ENCODE data around the gene FGF19. TPM values are rescaled to one million over a fixed set of nuclear protein-coding genes. Genes with fewer than 3 reads are reported as not detected.

FGF19 gene
- total and polyA plus RNA-seq, 2 experiments from 2014 or later = not detected

DNA sequence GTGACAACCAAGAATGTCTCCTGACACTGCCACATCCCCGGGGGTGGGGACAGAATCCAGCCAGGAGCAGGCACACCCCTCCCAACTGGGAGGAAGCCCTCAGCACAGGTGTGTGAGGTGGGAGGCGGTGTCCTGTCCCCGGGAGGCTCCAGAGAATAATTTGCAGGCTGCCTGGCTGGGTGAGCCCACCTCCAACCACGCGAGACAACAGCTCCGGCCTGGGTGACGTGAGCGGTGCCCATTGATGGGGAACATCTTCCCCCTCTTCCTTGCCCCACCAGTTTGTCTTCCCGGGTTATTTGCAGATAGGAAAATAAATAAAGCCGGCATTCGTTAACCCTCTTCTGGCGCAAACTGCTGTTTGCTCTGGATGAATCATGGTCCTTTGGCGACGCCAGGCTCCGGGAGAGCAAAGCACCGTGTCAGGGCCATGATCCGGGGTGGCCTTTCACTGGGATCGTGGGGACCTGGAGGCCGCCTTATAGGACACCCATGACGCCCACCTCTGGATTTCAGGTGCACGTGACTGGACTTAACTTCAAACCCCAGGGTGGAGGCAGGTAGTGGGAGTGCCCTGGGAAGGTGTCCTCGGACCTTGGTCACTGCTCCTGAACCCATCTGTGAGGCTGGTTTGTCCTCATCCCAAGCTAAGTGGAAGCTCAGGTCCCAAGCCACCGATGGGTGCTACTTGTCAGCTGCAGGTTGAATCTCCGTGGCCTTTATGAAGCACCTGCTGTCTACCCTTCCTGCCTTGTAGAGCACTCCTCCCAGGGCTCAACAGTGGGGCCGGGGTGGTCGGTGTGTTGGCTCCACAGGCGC is 49.0 kb downstream of the FGF19 start:
- Histone ChIP-seq H3K27ac (peak overlapping the region; percentile 9), H3K4me1 (ENCODE audit: insufficient read depth) (no peaks in the 10 kb centered on the region), H4K20me1 (ENCODE audit: insufficient read depth) (peaks cover 11% of the 10 kb centered on the region)

DNA sequence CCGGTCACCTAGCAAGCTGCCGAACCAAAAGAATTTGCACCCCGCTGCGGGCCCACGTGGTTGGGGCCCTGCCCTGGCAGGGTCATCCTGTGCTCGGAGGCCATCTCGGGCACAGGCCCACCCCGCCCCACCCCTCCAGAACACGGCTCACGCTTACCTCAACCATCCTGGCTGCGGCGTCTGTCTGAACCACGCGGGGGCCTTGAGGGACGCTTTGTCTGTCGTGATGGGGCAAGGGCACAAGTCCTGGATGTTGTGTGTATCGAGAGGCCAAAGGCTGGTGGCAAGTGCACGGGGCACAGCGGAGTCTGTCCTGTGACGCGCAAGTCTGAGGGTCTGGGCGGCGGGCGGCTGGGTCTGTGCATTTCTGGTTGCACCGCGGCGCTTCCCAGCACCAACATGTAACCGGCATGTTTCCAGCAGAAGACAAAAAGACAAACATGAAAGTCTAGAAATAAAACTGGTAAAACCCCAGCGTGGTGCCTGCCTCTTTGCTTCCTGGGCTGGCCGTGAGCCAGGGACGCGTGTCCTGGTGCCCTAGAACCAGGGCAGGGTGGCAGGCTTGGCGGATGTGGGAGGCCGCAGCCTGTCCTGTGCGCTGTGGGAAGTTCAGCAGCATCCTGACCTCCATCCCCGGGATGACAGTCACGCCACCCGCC is 49.7 kb downstream of the FGF19 start:
- Histone ChIP-seq H3K4me1 (ENCODE audit: insufficient read depth) (no peaks in the 10 kb centered on the region), H3K4me3 (no peak overlapping the region), H3K79me2 (ENCODE audit: insufficient read depth) (peaks cover 19% of the 10 kb centered on the region), H3K27me3 (replicated peaks; ENCODE audit: insufficient read depth) (no peaks in the 10 kb centered on the region), H3K9ac (no peak overlapping the region), H3K9me3 (ENCODE audit: low read depth) (no peaks in the 10 kb centered on the region), H3K9me2 (ENCODE audit: insufficient read depth) (no peaks in the 10 kb centered on the region), H2AFZ (no peak overlapping the region), H4K20me1 (ENCODE audit: insufficient read depth) (peaks cover 11% of the 10 kb centered on the region), H3K4me2 (ENCODE audit: unreplicated experiment) (no peak overlapping the region), H3F3A (ENCODE audit: insufficient read depth) (peaks cover 69% of the 10 kb centered on the region), H3K36me3 (ENCODE audit: low read depth) (peaks cover 50% of the 10 kb centered on the region), H3K27ac (peak overlapping the region; percentile 9)
- in situ Hi-C loops (cut with MboI) = no loop called here
- DNase-seq = peak; percentile 31
- 88 to 90% methylated on average over 35 to 38 of the region's 38 CpGs for WGBS, 2 experiments (ENCODE audit: low coverage in 1 of 2, low lambda C conversion rate in 2 of 2, missing lambda C conversion rate in 2 of 2)
- TF ChIP-seq EZH2 (IDR thresholded peaks at IDR 0.05; ENCODE audit: insufficient read depth, poor library complexity, severe bottlenecking) (no peak), EZH2phosphoT487 (IDR thresholded peaks at IDR 0.05; ENCODE audit: insufficient read depth, low read depth) (no peak)

More for the DNA sequence above, 49.0 kb downstream of the FGF19 start:
- Histone ChIP-seq H3K4me3 (no peak overlapping the region), H3K4me2 (ENCODE audit: unreplicated experiment) (no peak overlapping the region), H3K9me3 (ENCODE audit: low read depth) (no peaks in the 10 kb centered on the region), H3K36me3 (ENCODE audit: low read depth) (peaks cover 43% of the 10 kb centered on the region), H3K79me2 (ENCODE audit: insufficient read depth) (peaks cover 11% of the 10 kb centered on the region), H2AFZ (no peak overlapping the region), H3F3A (ENCODE audit: insufficient read depth) (peaks cover 61% of the 10 kb centered on the region), H3K27me3 (replicated peaks; ENCODE audit: insufficient read depth) (no peaks in the 10 kb centered on the region), H3K9me2 (ENCODE audit: insufficient read depth) (no peaks in the 10 kb centered on the region), H3K9ac (no peak overlapping the region)
- TF ChIP-seq EZH2 (IDR thresholded peaks at IDR 0.05; ENCODE audit: insufficient read depth, poor library complexity, severe bottlenecking) (no peak), EZH2phosphoT487 (IDR thresholded peaks at IDR 0.05; ENCODE audit: insufficient read depth, low read depth) (no peak)
- peak; percentile 70 for DNase-seq
- 42 to 43% methylated on average over 27 of the region's 27 CpGs for WGBS, 2 experiments (ENCODE audit: low coverage in 1 of 2, low lambda C conversion rate in 2 of 2, missing lambda C conversion rate in 2 of 2)
- in situ Hi-C loops (cut with MboI) = loop anchor here (5.0 kb wide), 1 partner anchor 548 kb away; no protein-coding TSS in a partner anchor

DNA sequence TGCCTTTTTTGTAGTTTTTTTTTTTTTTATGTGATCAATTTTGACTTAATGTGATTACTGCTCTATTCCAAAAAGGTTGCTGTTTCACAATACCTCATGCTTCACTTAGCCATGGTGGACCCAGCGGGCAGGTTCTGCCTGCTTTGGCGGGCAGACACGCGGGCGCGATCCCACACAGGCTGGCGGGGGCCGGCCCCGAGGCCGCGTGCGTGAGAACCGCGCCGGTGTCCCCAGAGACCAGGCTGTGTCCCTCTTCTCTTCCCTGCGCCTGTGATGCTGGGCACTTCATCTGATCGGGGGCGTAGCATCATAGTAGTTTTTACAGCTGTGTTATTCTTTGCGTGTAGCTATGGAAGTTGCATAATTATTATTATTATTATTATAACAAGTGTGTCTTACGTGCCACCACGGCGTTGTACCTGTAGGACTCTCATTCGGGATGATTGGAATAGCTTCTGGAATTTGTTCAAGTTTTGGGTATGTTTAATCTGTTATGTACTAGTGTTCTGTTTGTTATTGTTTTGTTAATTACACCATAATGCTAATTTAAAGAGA is 50.3 kb downstream of the FGF19 start:
- H3K36me3 ChIP-seq (ENCODE audit: low read depth) = peaks cover 57% of the 10 kb centered on the region

DNA sequence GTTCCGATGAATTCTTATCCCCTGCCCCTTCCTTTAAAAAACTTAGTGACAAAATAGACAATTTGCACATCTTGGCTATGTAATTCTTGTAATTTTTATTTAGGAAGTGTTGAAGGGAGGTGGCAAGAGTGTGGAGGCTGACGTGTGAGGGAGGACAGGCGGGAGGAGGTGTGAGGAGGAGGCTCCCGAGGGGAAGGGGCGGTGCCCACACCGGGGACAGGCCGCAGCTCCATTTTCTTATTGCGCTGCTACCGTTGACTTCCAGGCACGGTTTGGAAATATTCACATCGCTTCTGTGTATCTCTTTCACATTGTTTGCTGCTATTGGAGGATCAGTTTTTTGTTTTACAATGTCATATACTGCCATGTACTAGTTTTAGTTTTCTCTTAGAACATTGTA is 50.8 kb downstream of the FGF19 start:
- H3K9ac ChIP-seq = peak overlapping the region; percentile 30; the same call in 1 of the 2 replicates
- TF ChIP-seq EZH2phosphoT487 (IDR thresholded peaks at IDR 0.05; ENCODE audit: insufficient read depth, low read depth) (no peak), EZH2 (IDR thresholded peaks at IDR 0.05; ENCODE audit: insufficient read depth, poor library complexity, severe bottlenecking) (no peak)
- H4K20me1 ChIP-seq (ENCODE audit: insufficient read depth) = peaks cover 11% of the 10 kb centered on the region
- no peak overlapping the region for H2AFZ ChIP-seq
- no peaks in the 10 kb centered on the region for H3K4me1 ChIP-seq (ENCODE audit: insufficient read depth)
- 0 out of 2 replicates have a peak overlapping the region, but pooled peaks have one; percentile 4 for H3K27ac ChIP-seq
- DNase-seq = no peak
- no peaks in the 10 kb centered on the region for H3K9me3 ChIP-seq (ENCODE audit: low read depth)
- H3K9me2 ChIP-seq (ENCODE audit: insufficient read depth) = no peaks in the 10 kb centered on the region
- peaks cover 75% of the 10 kb centered on the region for H3F3A ChIP-seq (ENCODE audit: insufficient read depth)
- 76 to 83% methylated on average over 11 of the region's 11 CpGs for WGBS, 2 experiments (ENCODE audit: low coverage in 1 of 2, low lambda C conversion rate in 2 of 2, missing lambda C conversion rate in 2 of 2)
- H3K79me2 ChIP-seq (ENCODE audit: insufficient read depth) = peaks cover 30% of the 10 kb centered on the region
- no peak overlapping the region for H3K4me2 ChIP-seq (ENCODE audit: unreplicated experiment)
- in situ Hi-C loops (cut with MboI) = no loop called here
- H3K27me3 ChIP-seq (replicated peaks; ENCODE audit: insufficient read depth) = no peaks in the 10 kb centered on the region
- H3K4me3 ChIP-seq = no peak overlapping the region
- peaks cover 61% of the 10 kb centered on the region for H3K36me3 ChIP-seq (ENCODE audit: low read depth)

More for the DNA sequence above, 50.3 kb downstream of the FGF19 start:
- in situ Hi-C loops (cut with MboI) = no loop called here
- TF ChIP-seq EZH2phosphoT487 (IDR thresholded peaks at IDR 0.05; ENCODE audit: insufficient read depth, low read depth) = no peak
- TF ChIP-seq EZH2 (IDR thresholded peaks at IDR 0.05; ENCODE audit: insufficient read depth, poor library complexity, severe bottlenecking) = no peak
- no peaks in the 10 kb centered on the region for H3K27me3 ChIP-seq (replicated peaks; ENCODE audit: insufficient read depth)
- no peaks in the 10 kb centered on the region for H3K9me3 ChIP-seq (ENCODE audit: low read depth)
- H3K9ac ChIP-seq = no peak overlapping the region
- no peaks in the 10 kb centered on the region for H3K4me1 ChIP-seq (ENCODE audit: insufficient read depth)
- peaks cover 25% of the 10 kb centered on the region for H3K79me2 ChIP-seq (ENCODE audit: insufficient read depth)
- H3K27ac ChIP-seq = no peak overlapping the region
- H3K4me3 ChIP-seq = no peak overlapping the region
- H3F3A ChIP-seq (ENCODE audit: insufficient read depth) = peaks cover 70% of the 10 kb centered on the region
- no peaks in the 10 kb centered on the region for H3K9me2 ChIP-seq (ENCODE audit: insufficient read depth)
- H2AFZ ChIP-seq = no peak overlapping the region
- peaks cover 11% of the 10 kb centered on the region for H4K20me1 ChIP-seq (ENCODE audit: insufficient read depth)
- H3K4me2 ChIP-seq (ENCODE audit: unreplicated experiment) = no peak overlapping the region
- no peak for DNase-seq
- 95 to 96% methylated on average over 22 to 23 of the region's 23 CpGs for WGBS, 2 experiments (ENCODE audit: low coverage in 1 of 2, low lambda C conversion rate in 2 of 2, missing lambda C conversion rate in 2 of 2)

Measured in GM23248 (cell line).